22Rv1 (cell line): ENCODE results near the gene THEMIS.

Experiments used
- H3K27ac ChIP-seq: fragments of 450-650 bp; 2 replicates; pipeline ENCODE4 v1.5.1; 2017
- CTCF ChIP-seq: fragments of 450-650 bp; IDR thresholded peaks from 2 replicates; pipeline ENCODE4 v1.5.1; 2017; ENCODE audit warnings: mild to moderate bottlenecking
- ZFX ChIP-seq: fragments of 450-650 bp; IDR thresholded peaks from 2 replicates; pipeline ENCODE4 v1.6.1; 2017; ENCODE audit warnings: antibody characterized with exemption, borderline replicate concordance

THEMIS gene

DNA sequence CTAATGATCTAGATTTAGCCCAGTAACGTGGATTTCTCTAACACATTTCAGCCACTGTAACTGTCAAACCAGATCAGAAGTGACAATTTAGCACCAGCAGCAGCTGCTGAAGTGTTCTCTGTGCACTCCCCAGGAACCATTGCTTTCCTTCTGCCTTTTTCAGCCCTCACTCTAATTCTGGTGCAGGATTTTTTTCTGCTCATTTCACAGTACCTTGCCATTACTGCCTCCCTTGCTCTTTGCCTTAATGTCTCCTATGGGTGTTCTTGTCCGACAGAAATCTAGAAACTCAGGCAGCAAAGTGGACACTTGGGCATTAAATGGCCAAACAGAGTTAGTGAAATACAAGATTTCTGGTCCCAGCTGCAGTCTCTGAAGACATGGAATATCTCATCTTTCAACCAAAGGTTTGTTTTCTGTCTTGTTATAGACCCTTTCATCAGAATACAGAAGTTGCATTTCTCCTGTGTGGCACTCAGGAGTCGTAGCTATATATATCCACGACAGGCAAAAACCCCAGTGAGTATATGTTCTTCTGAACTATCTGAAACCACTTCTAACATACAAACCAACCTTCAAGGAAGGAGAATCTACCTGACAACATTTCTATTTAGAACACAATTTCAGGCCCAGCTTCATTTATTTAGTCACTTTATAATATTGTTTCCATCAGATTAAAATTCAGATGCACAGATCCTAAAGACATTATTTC lies 92.9 kb downstream of the THEMIS start:
- no peak overlapping the region for H3K27ac ChIP-seq
- TF ChIP-seq ZFX (no peak), CTCF (no peak)

DNA sequence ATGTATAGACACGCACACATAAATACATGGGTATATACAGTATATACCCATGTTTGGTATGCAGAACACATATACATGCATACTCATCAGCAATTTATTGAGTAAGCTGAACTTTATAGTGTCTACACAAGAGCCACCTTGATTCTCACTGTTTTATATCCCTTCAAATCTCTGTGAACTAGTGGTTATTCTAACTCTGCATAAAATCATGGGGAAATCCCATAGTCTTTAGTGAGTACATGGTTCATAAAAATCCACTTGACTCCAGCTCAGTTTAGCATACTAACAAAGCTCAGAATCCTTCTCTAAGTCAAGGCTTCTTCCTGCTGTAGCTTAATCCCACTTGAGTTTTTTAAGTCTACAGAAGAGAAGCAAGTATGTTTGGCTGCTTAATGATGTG lies 104.1 kb downstream of the THEMIS start:
- no peak for TF ChIP-seq CTCF
- no peak for TF ChIP-seq ZFX
- H3K27ac ChIP-seq: no peak overlapping the region

- TF ChIP-seq CTCF: no peak
- TF ChIP-seq ZFX: no peak
- no peak overlapping the region for H3K27ac ChIP-seq
Measured at GRCh38 chr6:127794405-127794804, 106.5 kb downstream of the THEMIS start.

- TF ChIP-seq CTCF: no peak
- TF ChIP-seq ZFX: no peak
- H3K27ac ChIP-seq: no peak overlapping the region
Measured at GRCh38 chr6:127793396-127793795, 107.5 kb downstream of the THEMIS start.

GRCh38 chr6:127792616-127793015 lies 108.2 kb downstream of the THEMIS start:
- TF ChIP-seq CTCF (no peak), ZFX (no peak)

GRCh38 chr6:127791779-127792528 lies 108.9 kb downstream of the THEMIS start:
- H3K27ac ChIP-seq: no peak overlapping the region
- TF ChIP-seq CTCF (no peak), ZFX (no peak)

More at GRCh38 chr6:127792616-127793015, 108.2 kb downstream of the THEMIS start:
- no peak overlapping the region for H3K27ac ChIP-seq

- no peak overlapping the region for H3K27ac ChIP-seq
- no peak for TF ChIP-seq ZFX
- TF ChIP-seq CTCF: no peak
Measured at GRCh38 chr6:127790571-127790970, 110.3 kb downstream of the THEMIS start.
